ENCODE results near the gene CD46. TPM values are rescaled to one million over a fixed set of nuclear protein-coding genes. Genes with fewer than 3 reads are reported as not detected.

Gene CD46
- total RNA-seq, 4 donors from 2014 or later = 262 to 391 (median 286) TPM

- TF ChIP-seq CTCF (IDR thresholded peaks at IDR 0.05; ENCODE audit: low read depth) = no peak
Observed at GRCh38 chr1:207750631-207751305, 1.1 kb upstream of the CD46 start.

GRCh38 chr1:207752456-207752998 lies 673 bp downstream of the CD46 start:
- TF ChIP-seq CTCF (IDR thresholded peaks at IDR 0.05; ENCODE audit: low read depth) = no peak

- no peak for TF ChIP-seq CTCF (IDR thresholded peaks at IDR 0.05; ENCODE audit: low read depth)
Observed at GRCh38 chr1:207753611-207754010, 1.8 kb downstream of the CD46 start.

- no peak for TF ChIP-seq CTCF (IDR thresholded peaks at IDR 0.05; ENCODE audit: low read depth)
Observed at GRCh38 chr1:207754011-207754410, 2.2 kb downstream of the CD46 start.

- TF ChIP-seq CTCF (IDR thresholded peaks at IDR 0.05; ENCODE audit: low read depth) = no peak
Observed at GRCh38 chr1:207754974-207755700, 3.3 kb downstream of the CD46 start.

GRCh38 chr1:207755846-207756693 lies 4.2 kb downstream of the CD46 start:
- TF ChIP-seq CTCF (IDR thresholded peaks at IDR 0.05; ENCODE audit: low read depth) = no peak

Data from subcutaneous adipose tissue (tissue), 4 donors.